Right lobe of liver (tissue), 6 donors: ENCODE results near the gene SP140. TPM values are rescaled to one million over a fixed set of nuclear protein-coding genes. Genes with fewer than 3 reads are reported as not detected.
"Not testable (repeated sequence)": the region's sequence is repeated elsewhere in the genome, so short reads cannot be mapped to it uniquely, and the experiment has no call there.

ENCODE experiments used
- ATAC-seq, 4 donors: fragments of 200-7000 bp; cut with Tn5 transposase; one replicate each; pipeline ENCODE4 v1.9.1; 2020; ENCODE audit warnings: mild to moderate bottlenecking in 4 of 4, moderate library complexity in 4 of 4
- DNase-seq, 3 donors: peaks; one replicate each; pipeline ENCODE4 v3.0.0-alpha.2; 2020
- H3K27ac ChIP-seq, 3 donors: fragments of 200-600 bp; one replicate each; pipeline ENCODE4 v1.8.0; 2022
- H3K27me3 ChIP-seq, 2 donors: fragments of 200-600 bp; one replicate each; pipeline ENCODE4 v1.8.0; 2022
- H3K36me3 ChIP-seq, 4 donors: fragments of 200-600 bp; sonication (generic) in 1 of 4; one replicate each; pipeline versions ENCODE4 v1.5.1 to v1.8.0; 2017 to 2022; ENCODE audit warnings: control low read depth in 1 of 4
- H3K4me1 ChIP-seq, 4 donors: fragments of 200-600 bp; sonication (generic) in 1 of 4; one replicate each; pipeline versions ENCODE4 v1.5.1 to v1.8.0; 2017 to 2022; ENCODE audit warnings: control low read depth in 1 of 4
- H3K4me3 ChIP-seq, 3 donors: fragments of 200-600 bp; one replicate each; pipeline ENCODE4 v1.8.0; 2022
- H3K9me3 ChIP-seq, 4 donors: fragments of 200-600 bp; sonication (generic) in 1 of 4; one replicate each; pipeline versions ENCODE4 v1.5.1 to v1.8.0; 2017 to 2022; ENCODE audit warnings: control low read depth in 1 of 4
- CTCF ChIP-seq, 4 donors: fragments of 200-600 bp in 3 of 4; fragments of 450-650 bp in 1 of 4; IDR thresholded peaks; one replicate each; pipeline versions ENCODE4 v1.5.1 to v1.8.0; 2016 to 2022; ENCODE audit warnings: antibody characterized with exemption in 4 of 4, mild to moderate bottlenecking in 2 of 4
- POLR2A ChIP-seq: fragments of 450-650 bp; IDR thresholded peaks from one replicate; pipeline ENCODE4 v1.6.1; 2017; ENCODE audit warnings: antibody characterized with exemption, mild to moderate bottlenecking
- WGBS: methylation state at CpG from one replicate; pipeline ENCODE4 v1.1.6; 2018; ENCODE audit warnings: low coverage, low lambda C conversion rate; ENCODE audit not compliant: insufficient coverage; ENCODE audit errors: missing lambda C conversion rate; 5-methylcytosine and 5-hydroxymethylcytosine counted together
- intact Hi-C, 2 donors: fragments of 100-400 bp; cut with DNase I; formaldehyde crosslinking; loops; one replicate each; pipeline versions ENCODE4 v1.11.2 to v1.14.1; 2022
- total RNA-seq, 6 experiments: library from RNA; depleted of rRNA in 2 of 6; stranded (reverse); fragments of >200 nt in 2 of 6; fragmentation: NEBNext Ultra II Directional in 3 of 6; extraction: Animal tissue kit (Norgen Biotek cat#: 25700) in 3 of 6; gene quantifications; one replicate each; pipeline versions ENCODE4 v1.1.0 to v1.2.4, GENCODE V29; 2016 to 2023
- donor health status: DM: no; HTN: yes; CAD: no.
- donor health status: DM: no; HTN: no; CAD: no.
- donor health status: DM: no; HTN: no; CAD: no.
- donor health status: DM: no; HTN: yes; CAD: no.
- donor health status: DM: no; HTN: yes; CAD: no.

The SP140 gene
- total RNA-seq, 6 experiments from 2014 or later = 0.43 to 1.2 (median 0.82) TPM; not detected in 1

- DNase-seq (no peak), ATAC-seq (no peak)
- H3K4me3 ChIP-seq = no peak overlapping the region
- WGBS = 100% methylated on average over 1 of the region's 2 CpGs
- H3K27me3 ChIP-seq = no peaks in the 10 kb centered on the region
- no peak for TF ChIP-seq CTCF (IDR thresholded peaks at IDR 0.05)
- no peak for TF ChIP-seq POLR2A
- no peak overlapping the region for H3K27ac ChIP-seq
- H3K36me3 ChIP-seq = no peaks in the 10 kb centered on the region
- intact Hi-C loops = no loop called here
- H3K4me1 ChIP-seq = no peaks in the 10 kb centered on the region
- H3K9me3 ChIP-seq = no peaks in the 10 kb centered on the region
Observed at GRCh38 chr2:230307485-230307884, 81.9 kb downstream of the SP140 start.

GRCh38 chr2:230308402-230309000, 83.0 kb downstream of the SP140 start:
- ATAC-seq (no peak), DNase-seq (no peak)
- H3K9me3 ChIP-seq = no peaks in the 10 kb centered on the region
- no peak overlapping the region for H3K27ac ChIP-seq
- no peaks in the 10 kb centered on the region for H3K27me3 ChIP-seq
- TF ChIP-seq CTCF (IDR thresholded peaks at IDR 0.05) = no peak
- TF ChIP-seq POLR2A = no peak
- H3K36me3 ChIP-seq = no peaks in the 10 kb centered on the region
- intact Hi-C loops = no loop called here
- H3K4me3 ChIP-seq = no peak overlapping the region
- no peaks in the 10 kb centered on the region for H3K4me1 ChIP-seq
- WGBS = 86% methylated on average over 7 of the region's 12 CpGs

- H3K4me3 ChIP-seq, ATAC-seq, H3K27me3 ChIP-seq, H3K36me3 ChIP-seq, DNase-seq, H3K27ac ChIP-seq, H3K4me1 ChIP-seq, intact Hi-C loops, H3K9me3 ChIP-seq: not testable (repeated sequence)
- no CpG with 5 or more reads among the region's 5 CpGs for WGBS
Observed at GRCh38 chr2:230310792-230311191, 85.3 kb downstream of the SP140 start.

- DNase-seq, H3K36me3 ChIP-seq, H3K27ac ChIP-seq, ATAC-seq, intact Hi-C loops, H3K4me3 ChIP-seq, H3K27me3 ChIP-seq, H3K4me1 ChIP-seq, H3K9me3 ChIP-seq: not testable (repeated sequence)
- WGBS = 88% methylated on average over 1 of the region's 1 CpG
Observed at GRCh38 chr2:230311634-230312033, 86.1 kb downstream of the SP140 start.

- 92% methylated on average over 2 of the region's 2 CpGs for WGBS
- H3K9me3 ChIP-seq = no peaks in the 10 kb centered on the region
- no peaks in the 10 kb centered on the region for H3K36me3 ChIP-seq
- H3K4me3 ChIP-seq = no peak overlapping the region
- intact Hi-C loops = no loop called here
- no peaks in the 10 kb centered on the region for H3K4me1 ChIP-seq
- ATAC-seq (no peak), DNase-seq (no peak)
- no peaks in the 10 kb centered on the region for H3K27me3 ChIP-seq
- TF ChIP-seq POLR2A (no peak), CTCF (IDR thresholded peaks at IDR 0.05) (no peak)
- no peak overlapping the region for H3K27ac ChIP-seq
Observed at GRCh38 chr2:230312638-230313037, 87.1 kb downstream of the SP140 start.

- DNase-seq = no peak
- no peaks in the 10 kb centered on the region for H3K36me3 ChIP-seq
- intact Hi-C loops = no loop called here
- no peaks in the 10 kb centered on the region for H3K4me1 ChIP-seq
- ATAC-seq = no peak
- no CpG with 5 or more reads among the region's 3 CpGs for WGBS
- no peaks in the 10 kb centered on the region for H3K27me3 ChIP-seq
- H3K27ac ChIP-seq = no peak overlapping the region
- no peak overlapping the region for H3K4me3 ChIP-seq
- H3K9me3 ChIP-seq = no peaks in the 10 kb centered on the region
- TF ChIP-seq POLR2A (no peak), CTCF (IDR thresholded peaks at IDR 0.05) (no peak)
Observed at GRCh38 chr2:230317366-230317765, 91.8 kb downstream of the SP140 start.
